Duodenal mucosa (tissue), 2 donors: ENCODE data around the gene ADAMTSL3.

Experiments used
- H3K27ac ChIP-seq: one replicate; pipeline ENCODE4 v1.7.0; 2013; ENCODE audit warnings: low read depth, low read length
- H3K27me3 ChIP-seq, 2 donors: one replicate each; pipeline ENCODE4 v1.7.0; 2013; ENCODE audit warnings: low read length in 2 of 2, control low read depth in 1 of 2; ENCODE audit not compliant: insufficient read depth in 2 of 2, control insufficient read depth in 1 of 2
- H3K36me3 ChIP-seq, 2 donors: one replicate each; pipeline ENCODE4 v1.7.0; 2013; ENCODE audit warnings: low read length in 2 of 2, control low read depth in 1 of 2; ENCODE audit not compliant: insufficient read depth in 2 of 2, control insufficient read depth in 1 of 2
- H3K4me1 ChIP-seq, 2 donors: one replicate each; pipeline ENCODE4 v1.7.0; 2013; ENCODE audit warnings: low read length in 2 of 2, control low read depth in 1 of 2; ENCODE audit not compliant: insufficient read depth in 2 of 2, control insufficient read depth in 1 of 2
- H3K4me3 ChIP-seq, 2 donors: one replicate each; pipeline ENCODE4 v1.7.0; 2013; ENCODE audit warnings: low read length in 2 of 2, low read depth in 1 of 2
- H3K9ac ChIP-seq, 2 donors: one replicate each; pipeline ENCODE4 v1.7.0; 2013; ENCODE audit warnings: low read length in 2 of 2, low read depth in 1 of 2
- H3K9me3 ChIP-seq, 2 donors: one replicate each; pipeline ENCODE4 v1.7.0; 2013; ENCODE audit warnings: low read length in 2 of 2, control low read depth in 1 of 2; ENCODE audit not compliant: control insufficient read depth in 1 of 2

Gene ADAMTSL3

DNA sequence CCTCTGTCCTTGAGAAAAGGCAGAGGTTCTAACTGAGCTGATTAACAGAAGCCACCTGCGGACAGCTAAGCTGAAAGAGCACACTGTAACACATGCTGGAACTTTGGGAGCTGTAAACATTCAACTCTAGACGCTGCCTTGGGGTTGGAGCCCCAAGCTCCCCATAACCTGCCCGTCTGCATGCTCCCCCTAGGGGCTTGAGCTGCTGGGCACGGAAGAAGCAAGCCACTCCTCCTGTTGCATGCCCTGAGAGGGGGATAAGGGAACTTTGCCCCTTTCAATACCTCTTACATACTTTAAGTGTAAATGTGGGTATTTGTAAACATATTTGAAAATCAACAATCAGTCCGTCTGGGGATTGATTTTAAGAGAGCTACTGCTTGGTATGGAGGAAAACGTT lies 188.4 kb downstream of the ADAMTSL3 start:
- Histone ChIP-seq H3K27ac (no peak overlapping the region), H3K36me3 (no peaks in the 10 kb centered on the region), H3K4me1 (peaks cover 4 to 9% of the 10 kb centered on the region in 2 donors), H3K4me3 (no peak overlapping the region), H3K27me3 (no peaks in the 10 kb centered on the region), H3K9ac (no peak overlapping the region), H3K9me3 (peaks cover 0 to 4% of the 10 kb centered on the region in 2 donors)

- H3K27ac ChIP-seq = no peak overlapping the region
- no peaks in the 10 kb centered on the region for H3K36me3 ChIP-seq
- peaks cover 4 to 9% of the 10 kb centered on the region in 2 donors for H3K4me1 ChIP-seq
- H3K9ac ChIP-seq = no peak overlapping the region
- no peaks in the 10 kb centered on the region for H3K27me3 ChIP-seq
- peaks cover 0 to 4% of the 10 kb centered on the region in 2 donors for H3K9me3 ChIP-seq
- no peak overlapping the region for H3K4me3 ChIP-seq
Observed at GRCh38 chr15:83843471-83843871, 189.5 kb downstream of the ADAMTSL3 start.

DNA sequence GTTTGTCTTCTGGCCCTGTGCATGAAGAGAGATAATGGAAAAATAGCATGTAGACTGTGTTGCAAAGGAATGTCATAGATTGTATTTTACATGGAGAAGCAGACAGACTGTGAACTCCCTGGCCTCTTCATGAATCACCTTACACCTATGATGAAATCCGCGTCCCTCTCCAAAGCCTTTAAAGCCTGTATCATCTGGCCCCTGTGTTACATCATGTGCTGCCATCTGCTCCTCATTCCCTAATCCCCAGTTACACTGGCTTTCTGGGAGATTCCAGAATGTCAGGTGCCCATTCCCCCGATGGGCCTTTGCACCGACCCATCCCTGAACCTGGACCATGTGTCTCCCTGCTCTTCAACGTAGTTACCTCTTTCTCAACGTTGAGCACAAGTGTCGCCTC lies 190.8 kb downstream of the ADAMTSL3 start:
- no peak overlapping the region for H3K4me3 ChIP-seq
- peaks cover 0 to 4% of the 10 kb centered on the region in 2 donors for H3K9me3 ChIP-seq
- H3K27ac ChIP-seq = no peak overlapping the region
- H3K9ac ChIP-seq = no peak overlapping the region
- no peaks in the 10 kb centered on the region for H3K36me3 ChIP-seq
- H3K27me3 ChIP-seq = no peaks in the 10 kb centered on the region
- peaks cover 4 to 9% of the 10 kb centered on the region in 2 donors for H3K4me1 ChIP-seq

DNA sequence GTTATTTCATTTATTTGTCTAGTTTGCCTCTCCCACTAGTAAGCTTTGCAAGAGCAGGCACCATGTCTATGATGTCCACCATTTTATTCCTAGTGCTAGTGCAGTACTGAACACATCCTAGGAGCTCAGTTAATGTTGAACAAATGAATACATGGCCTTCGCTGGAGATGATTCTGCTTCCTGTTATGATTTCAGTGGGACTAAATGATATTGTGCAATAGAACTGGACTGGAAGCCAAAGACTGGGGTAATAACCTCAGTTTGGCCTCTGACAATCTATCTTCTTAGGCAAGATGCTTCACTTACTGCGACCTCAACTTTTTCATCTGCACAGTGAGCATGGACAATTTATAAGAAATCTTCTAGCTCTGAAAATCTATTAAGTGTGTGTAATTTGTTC lies 191.3 kb downstream of the ADAMTSL3 start:
- Histone ChIP-seq H3K4me3 (no peak overlapping the region), H3K27me3 (no peaks in the 10 kb centered on the region), H3K9me3 (peaks cover 0 to 4% of the 10 kb centered on the region in 2 donors), H3K27ac (no peak overlapping the region), H3K4me1 (peaks cover 4 to 9% of the 10 kb centered on the region in 2 donors), H3K36me3 (no peaks in the 10 kb centered on the region), H3K9ac (no peak overlapping the region)

GRCh38 chr15:83846847-83847246 lies 192.9 kb downstream of the ADAMTSL3 start:
- Histone ChIP-seq H3K9me3 (peaks cover 0 to 4% of the 10 kb centered on the region in 2 donors), H3K36me3 (no peaks in the 10 kb centered on the region), H3K27me3 (no peaks in the 10 kb centered on the region), H3K27ac (no peak overlapping the region), H3K4me1 (peaks cover 4 to 9% of the 10 kb centered on the region in 2 donors), H3K4me3 (no peak overlapping the region), H3K9ac (no peak overlapping the region)

GRCh38 chr15:83848315-83849050 lies 194.6 kb downstream of the ADAMTSL3 start:
- H3K36me3 ChIP-seq = no peaks in the 10 kb centered on the region
- no peak overlapping the region for H3K4me3 ChIP-seq
- H3K9ac ChIP-seq = no peak overlapping the region
- peaks cover 0 to 4% of the 10 kb centered on the region in 2 donors for H3K9me3 ChIP-seq
- H3K27ac ChIP-seq = no peak overlapping the region
- H3K27me3 ChIP-seq = no peaks in the 10 kb centered on the region
- peaks cover 4 to 9% of the 10 kb centered on the region in 2 donors for H3K4me1 ChIP-seq

DNA sequence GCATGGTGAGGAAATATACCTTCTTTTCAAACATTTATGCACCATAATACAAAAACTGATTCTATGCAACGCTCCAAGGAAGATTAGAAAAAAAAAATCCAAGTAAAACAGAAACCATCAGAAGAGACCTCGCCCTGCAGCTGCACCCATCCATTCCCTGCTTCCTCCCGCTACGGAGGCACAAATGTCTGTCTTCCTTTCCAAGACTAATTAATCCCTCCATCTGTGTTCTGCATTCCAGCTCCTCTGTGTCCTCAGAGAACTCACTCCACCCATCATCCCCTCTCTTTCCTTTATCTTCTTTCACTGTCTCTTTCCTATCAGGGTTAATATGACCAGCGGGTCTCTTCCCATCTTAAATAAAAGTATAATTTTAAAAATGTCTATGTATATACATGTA lies 196.1 kb downstream of the ADAMTSL3 start:
- Histone ChIP-seq H3K4me1 (peaks cover 2 to 9% of the 10 kb centered on the region in 2 donors), H3K27ac (no peak overlapping the region), H3K9me3 (peaks cover 0 to 3% of the 10 kb centered on the region in 2 donors), H3K36me3 (no peaks in the 10 kb centered on the region), H3K4me3 (no peak overlapping the region), H3K27me3 (no peaks in the 10 kb centered on the region), H3K9ac (no peak overlapping the region)

DNA sequence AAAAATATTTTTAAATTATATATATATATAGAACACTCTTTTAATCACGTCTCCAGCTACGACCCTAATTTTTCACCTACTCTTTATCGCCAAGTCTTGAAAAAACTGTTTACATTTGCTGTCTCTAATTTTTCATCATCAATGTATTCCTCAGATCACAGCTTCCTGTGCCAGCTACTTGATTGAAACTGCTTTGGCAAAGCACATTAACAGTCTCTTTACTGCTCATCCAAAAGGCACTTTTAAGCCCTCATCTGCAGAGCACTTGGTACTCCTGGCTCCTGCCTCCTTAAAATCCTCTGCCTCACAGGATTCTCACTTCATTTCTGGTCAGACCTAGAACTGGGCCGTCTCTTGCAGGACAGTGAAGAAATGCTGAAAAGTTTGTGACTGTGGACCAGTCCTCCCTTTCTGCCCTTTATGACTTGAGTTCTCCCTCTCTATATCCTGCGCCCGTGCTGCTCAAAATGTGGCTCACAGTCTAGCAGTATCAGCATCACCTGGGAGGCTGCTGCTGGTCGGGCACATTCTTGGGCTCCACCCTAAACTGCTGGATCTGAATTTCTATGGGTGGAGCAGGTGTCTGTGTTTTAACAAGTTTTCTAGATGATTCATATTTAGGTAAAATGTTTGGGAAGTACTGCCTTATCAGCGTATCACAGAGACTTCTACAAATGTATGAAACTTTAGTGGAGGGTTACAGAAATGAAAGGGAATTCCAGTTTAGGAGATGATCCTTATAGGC lies 196.8 kb downstream of the ADAMTSL3 start:
- Histone ChIP-seq H3K9me3 (no peaks in the 10 kb centered on the region), H3K4me1 (peaks cover 0 to 9% of the 10 kb centered on the region in 2 donors), H3K4me3 (no peak overlapping the region), H3K36me3 (no peaks in the 10 kb centered on the region), H3K27me3 (no peaks in the 10 kb centered on the region), H3K27ac (no peak overlapping the region), H3K9ac (no peak overlapping the region)

DNA sequence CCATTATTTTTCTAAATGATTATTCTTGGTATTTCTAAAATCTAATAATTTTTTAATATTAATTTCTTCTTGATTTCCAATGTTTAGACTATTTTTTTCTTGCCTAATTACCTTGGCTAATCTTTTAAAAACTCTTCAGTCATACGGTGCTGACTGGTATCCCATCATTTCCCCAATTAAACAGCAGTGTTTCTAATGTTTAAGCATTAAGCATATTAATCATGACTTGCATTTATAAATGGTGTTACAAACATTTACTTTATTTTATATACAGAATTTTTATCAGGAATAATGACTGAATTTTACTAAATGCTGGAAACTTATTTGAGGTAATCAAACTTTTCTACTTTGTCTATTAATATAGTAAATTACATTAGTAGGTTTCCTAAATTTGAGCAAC lies 199.3 kb downstream of the ADAMTSL3 start:
- no peaks in the 10 kb centered on the region for H3K4me1 ChIP-seq
- no peak overlapping the region for H3K27ac ChIP-seq
- no peaks in the 10 kb centered on the region for H3K36me3 ChIP-seq
- H3K9ac ChIP-seq = no peak overlapping the region
- no peak overlapping the region for H3K4me3 ChIP-seq
- H3K27me3 ChIP-seq = no peaks in the 10 kb centered on the region
- H3K9me3 ChIP-seq = peaks cover 0 to 4% of the 10 kb centered on the region in 2 donors

DNA sequence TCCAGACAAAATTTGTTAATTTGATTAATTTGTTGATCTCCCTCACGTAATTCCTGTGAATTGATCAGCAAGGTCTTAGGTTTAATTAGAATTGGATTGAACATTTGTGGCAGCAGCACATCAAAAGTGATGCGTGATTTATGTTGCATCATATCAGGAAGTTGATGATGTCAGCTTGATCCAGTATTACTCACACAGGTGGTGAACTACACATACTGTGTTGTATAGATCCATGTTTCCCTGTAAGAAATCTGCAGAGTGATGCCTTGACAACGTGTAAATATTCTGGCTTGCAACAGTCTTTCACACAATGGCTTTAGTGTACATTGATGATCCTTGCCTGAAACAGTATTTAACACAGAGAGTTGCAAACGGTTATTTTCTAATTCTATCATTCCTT lies 200.4 kb downstream of the ADAMTSL3 start:
- H3K4me3 ChIP-seq = no peak overlapping the region
- no peaks in the 10 kb centered on the region for H3K27me3 ChIP-seq
- no peaks in the 10 kb centered on the region for H3K4me1 ChIP-seq
- H3K9me3 ChIP-seq = peaks cover 0 to 4% of the 10 kb centered on the region in 2 donors
- no peaks in the 10 kb centered on the region for H3K36me3 ChIP-seq
- H3K9ac ChIP-seq = no peak overlapping the region
- no peak overlapping the region for H3K27ac ChIP-seq
